Liver (tissue), 9 donors: ENCODE results near the gene SDF4. TPM values are rescaled to one million over a fixed set of nuclear protein-coding genes. Genes with fewer than 3 reads are reported as not detected.

Experiments used
- DNase-seq: peaks from one replicate; pipeline ENCODE4 v3.0.0-alpha.2; 2017; ENCODE audit warnings: low spot score
- H3K27ac ChIP-seq, 2 donors: one replicate each; pipeline ENCODE4 v1.7.0; 2013; ENCODE audit warnings: inconsistent platforms in 2 of 2, low read length in 2 of 2, control low read depth in 1 of 2, low read depth in 1 of 2, mild to moderate bottlenecking in 1 of 2
- H3K27me3 ChIP-seq, 4 donors: one replicate each; pipeline versions ENCODE4 v1.6.1 to v1.7.0; 2013; ENCODE audit warnings: low read length in 3 of 4, inconsistent platforms in 1 of 4, mild to moderate bottlenecking in 1 of 4, moderate library complexity in 1 of 4; ENCODE audit not compliant: control insufficient read depth in 4 of 4, insufficient read depth in 4 of 4
- H3K36me3 ChIP-seq, 4 donors: one replicate each; pipeline versions ENCODE4 v1.6.1 to v1.7.0; 2013; ENCODE audit warnings: low read length in 3 of 4, mild to moderate bottlenecking in 3 of 4, low read depth in 1 of 4, moderate library complexity in 1 of 4; ENCODE audit not compliant: control insufficient read depth in 4 of 4, insufficient read depth in 3 of 4
- H3K4me1 ChIP-seq, 4 donors: one replicate each; pipeline versions ENCODE4 v1.6.1 to v1.7.0; 2013; ENCODE audit warnings: low read length in 3 of 4, mild to moderate bottlenecking in 3 of 4, moderate library complexity in 1 of 4; ENCODE audit not compliant: control insufficient read depth in 4 of 4, insufficient read depth in 4 of 4
- H3K4me3 ChIP-seq, 3 donors: one replicate each; pipeline versions ENCODE4 v1.6.1 to v1.7.0; 2013; ENCODE audit warnings: low read length in 3 of 3, control low read depth in 1 of 3, low read depth in 1 of 3, mild to moderate bottlenecking in 1 of 3
- H3K9ac ChIP-seq, 2 donors: one replicate each; pipeline ENCODE4 v1.7.0; 2013; ENCODE audit warnings: low read length in 2 of 2, mild to moderate bottlenecking in 2 of 2, moderate library complexity in 2 of 2, control low read depth in 1 of 2, low read depth in 1 of 2
- H3K9me3 ChIP-seq, 4 donors: one replicate each; pipeline versions ENCODE4 v1.6.1 to v1.7.0; 2013; ENCODE audit warnings: low read length in 3 of 4; ENCODE audit not compliant: control insufficient read depth in 4 of 4
- FOXA2 ChIP-seq: IDR thresholded peaks from 2 replicates; pipeline ENCODE4 v1.6.1; 2016; ENCODE audit warnings: antibody characterized with exemption
- GABPA ChIP-seq, 2 donors: IDR thresholded peaks in 1 of 2; conservative IDR thresholded peaks in 1 of 2; 2 replicates each; pipeline ENCODE4 v1.6.1; 2016; ENCODE audit warnings: antibody characterized with exemption in 2 of 2, mild to moderate bottlenecking in 1 of 2, moderate library complexity in 1 of 2
- HNF4A ChIP-seq, 2 donors: conservative IDR thresholded peaks; 2 replicates each; pipeline ENCODE4 v1.6.1; 2016; ENCODE audit warnings: antibody characterized with exemption in 2 of 2, mild to moderate bottlenecking in 2 of 2
- HNF4G ChIP-seq: IDR thresholded peaks from 2 replicates; pipeline ENCODE4 v1.6.1; 2016; ENCODE audit warnings: antibody characterized with exemption
- JUND ChIP-seq, 2 donors: IDR thresholded peaks; 2 replicates each; pipeline ENCODE4 v1.6.1; 2016; ENCODE audit warnings: antibody characterized with exemption in 2 of 2
- NR2F2 ChIP-seq: IDR thresholded peaks from 2 replicates; pipeline ENCODE4 v1.6.1; 2016; ENCODE audit warnings: antibody characterized with exemption
- RXRA ChIP-seq, 2 donors: IDR thresholded peaks; 2 replicates each; pipeline ENCODE4 v1.6.1; 2017 to 2018; ENCODE audit warnings: antibody characterized with exemption in 2 of 2, mild to moderate bottlenecking in 1 of 2
- TAF1 ChIP-seq: conservative IDR thresholded peaks from 2 replicates; pipeline ENCODE4 v1.6.1; 2016; ENCODE audit warnings: antibody characterized with exemption, mild to moderate bottlenecking
- YY1 ChIP-seq: IDR thresholded peaks from 2 replicates; pipeline ENCODE4 v1.6.1; 2016; ENCODE audit warnings: antibody characterized with exemption, mild to moderate bottlenecking
- WGBS: extraction: QIAGEN DNeasy Blood & Tissue Kit; methylation state at CpG from one replicate; pipeline ENCODE4 v1.1.7; 2013; 5-methylcytosine and 5-hydroxymethylcytosine counted together
- polyA plus RNA-seq, 2 donors: library from polyadenylated mRNA; stranded (reverse) in 1 of 2; unstranded in 1 of 2; fragments of 200-250 nt in 1 of 2; fragments of >200 nt in 1 of 2; fragmentation: Nextera tagmentation in 1 of 2; extraction: Ambion mirVana in 1 of 2; gene quantifications; one replicate each; pipeline versions ENCODE4 v1.2.1 to v1.2.3, GENCODE V29; 2013 to 2015
- total RNA-seq, 2 donors: library from RNA; depleted of rRNA; stranded (reverse); fragments of >200 nt; gene quantifications; one replicate each; pipeline ENCODE4 v1.2.3, GENCODE V29; 2014
- TF ChIP-seq, protein P1 (sequence below): IDR thresholded peaks from 2 replicates; pipeline ENCODE4 v1.6.1; 2016; ENCODE audit warnings: antibody characterized with exemption, mild to moderate bottlenecking
- TF ChIP-seq, protein P2 (sequence below): fragments of 150-350 bp; IDR thresholded peaks from 2 replicates; pipeline ENCODE4 v1.5.1; 2017; ENCODE audit warnings: improper control_type of control experiment, low read depth, low read length; ENCODE audit not compliant: missing input control
- TF ChIP-seq, protein P3 (sequence below): IDR thresholded peaks from 2 replicates; pipeline ENCODE4 v1.6.1; 2016; ENCODE audit warnings: antibody characterized with exemption
- donor health status: healthy.
- donor health status: healthy.
- donor health status: healthy.
- donor health status: healthy.
- donor health status: healthy.

The SDF4 gene
- total and polyA plus RNA-seq, 4 donors = 48.7 to 180 (median 75.9) TPM

DNA sequence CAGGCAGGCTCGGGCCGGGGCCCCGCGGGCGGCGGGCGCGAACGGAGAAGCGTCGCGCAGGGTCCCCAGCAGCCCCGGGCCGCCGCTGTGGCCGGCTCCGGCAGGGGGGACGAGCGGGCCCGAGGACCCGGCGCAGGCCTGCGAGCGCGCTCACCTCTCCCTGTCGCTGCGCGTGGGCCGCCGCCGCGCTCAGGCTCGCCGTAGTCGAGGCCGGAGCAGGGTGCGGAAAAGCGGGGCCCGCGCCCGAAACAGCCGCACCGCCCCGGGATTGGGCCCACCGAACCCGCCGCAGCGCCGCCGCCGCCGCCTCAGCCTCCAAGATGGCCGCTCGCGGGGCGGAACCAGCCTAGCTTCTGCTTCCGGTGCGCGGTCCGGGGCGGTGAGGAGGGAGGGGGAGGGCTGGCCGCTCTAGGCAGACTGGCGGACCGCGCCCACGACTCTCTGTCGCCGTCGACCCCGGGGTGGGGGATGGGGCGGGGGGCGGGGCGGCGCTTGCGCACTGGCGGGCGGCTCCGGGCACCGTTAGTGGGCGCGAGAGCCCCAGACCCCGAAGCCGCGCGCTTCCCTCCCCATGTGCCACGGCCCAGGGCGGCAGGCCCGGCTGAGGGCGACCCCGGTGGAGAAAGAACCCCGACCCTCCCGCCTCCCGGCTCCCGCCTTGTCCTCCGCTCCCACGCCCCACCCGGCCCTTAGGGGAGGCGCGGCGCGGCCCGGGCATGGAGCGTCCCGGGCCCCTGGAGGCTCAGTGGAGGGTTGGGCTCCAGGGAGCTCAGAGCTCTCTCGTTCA, 41.9 kb upstream of the SDF4 start, which contains the start of gene UBE2J2:
Gene UBE2J2, minus strand, starts transcription at position 343 of the 787 bp plus-strand sequence. CDS start 5,862 bp downstream, outside the sequence.
- WGBS = under 1% methylated on average over 105 of the region's 105 CpGs
- H3K9ac ChIP-seq = peak within 1 kb of the TSS; percentile 43 to 81
- H3K27ac ChIP-seq = peak within 1 kb of the TSS; percentile 23 to 69
- peak within 1 kb of the TSS; percentile 89 to 95 (median 94) for H3K4me3 ChIP-seq
- H3K36me3 ChIP-seq = peaks cover 0 to 2% (median under 1%) of the 10 kb centered on the region in 4 donors
- H3K9me3 ChIP-seq = no peaks in the 10 kb centered on the region
- peak; percentile 94 for DNase-seq
- TF ChIP-seq GABPA (IDR thresholded peaks at IDR 0.05 in 1 of 2, conservative IDR thresholded peaks at IDR 0.05 in 1 of 2) (peak in 1 of 2 donors; percentile 88), NR2F2 (no peak), YY1 (peak; percentile 95), HNF4A (conservative IDR thresholded peaks at IDR 0.05) (no peak), HNF4G (no peak)
- TF ChIP-seq, protein P1, sequence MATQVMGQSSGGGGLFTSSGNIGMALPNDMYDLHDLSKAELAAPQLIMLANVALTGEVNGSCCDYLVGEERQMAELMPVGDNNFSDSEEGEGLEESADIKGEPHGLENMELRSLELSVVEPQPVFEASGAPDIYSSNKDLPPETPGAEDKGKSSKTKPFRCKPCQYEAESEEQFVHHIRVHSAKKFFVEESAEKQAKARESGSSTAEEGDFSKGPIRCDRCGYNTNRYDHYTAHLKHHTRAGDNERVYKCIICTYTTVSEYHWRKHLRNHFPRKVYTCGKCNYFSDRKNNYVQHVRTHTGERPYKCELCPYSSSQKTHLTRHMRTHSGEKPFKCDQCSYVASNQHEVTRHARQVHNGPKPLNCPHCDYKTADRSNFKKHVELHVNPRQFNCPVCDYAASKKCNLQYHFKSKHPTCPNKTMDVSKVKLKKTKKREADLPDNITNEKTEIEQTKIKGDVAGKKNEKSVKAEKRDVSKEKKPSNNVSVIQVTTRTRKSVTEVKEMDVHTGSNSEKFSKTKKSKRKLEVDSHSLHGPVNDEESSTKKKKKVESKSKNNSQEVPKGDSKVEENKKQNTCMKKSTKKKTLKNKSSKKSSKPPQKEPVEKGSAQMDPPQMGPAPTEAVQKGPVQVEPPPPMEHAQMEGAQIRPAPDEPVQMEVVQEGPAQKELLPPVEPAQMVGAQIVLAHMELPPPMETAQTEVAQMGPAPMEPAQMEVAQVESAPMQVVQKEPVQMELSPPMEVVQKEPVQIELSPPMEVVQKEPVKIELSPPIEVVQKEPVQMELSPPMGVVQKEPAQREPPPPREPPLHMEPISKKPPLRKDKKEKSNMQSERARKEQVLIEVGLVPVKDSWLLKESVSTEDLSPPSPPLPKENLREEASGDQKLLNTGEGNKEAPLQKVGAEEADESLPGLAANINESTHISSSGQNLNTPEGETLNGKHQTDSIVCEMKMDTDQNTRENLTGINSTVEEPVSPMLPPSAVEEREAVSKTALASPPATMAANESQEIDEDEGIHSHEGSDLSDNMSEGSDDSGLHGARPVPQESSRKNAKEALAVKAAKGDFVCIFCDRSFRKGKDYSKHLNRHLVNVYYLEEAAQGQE = no peak
- TF ChIP-seq, protein P2, sequence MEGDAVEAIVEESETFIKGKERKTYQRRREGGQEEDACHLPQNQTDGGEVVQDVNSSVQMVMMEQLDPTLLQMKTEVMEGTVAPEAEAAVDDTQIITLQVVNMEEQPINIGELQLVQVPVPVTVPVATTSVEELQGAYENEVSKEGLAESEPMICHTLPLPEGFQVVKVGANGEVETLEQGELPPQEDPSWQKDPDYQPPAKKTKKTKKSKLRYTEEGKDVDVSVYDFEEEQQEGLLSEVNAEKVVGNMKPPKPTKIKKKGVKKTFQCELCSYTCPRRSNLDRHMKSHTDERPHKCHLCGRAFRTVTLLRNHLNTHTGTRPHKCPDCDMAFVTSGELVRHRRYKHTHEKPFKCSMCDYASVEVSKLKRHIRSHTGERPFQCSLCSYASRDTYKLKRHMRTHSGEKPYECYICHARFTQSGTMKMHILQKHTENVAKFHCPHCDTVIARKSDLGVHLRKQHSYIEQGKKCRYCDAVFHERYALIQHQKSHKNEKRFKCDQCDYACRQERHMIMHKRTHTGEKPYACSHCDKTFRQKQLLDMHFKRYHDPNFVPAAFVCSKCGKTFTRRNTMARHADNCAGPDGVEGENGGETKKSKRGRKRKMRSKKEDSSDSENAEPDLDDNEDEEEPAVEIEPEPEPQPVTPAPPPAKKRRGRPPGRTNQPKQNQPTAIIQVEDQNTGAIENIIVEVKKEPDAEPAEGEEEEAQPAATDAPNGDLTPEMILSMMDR = no peak
- H3K4me1 ChIP-seq = peaks cover 13 to 39% (median 32%) of the 10 kb centered on the region in 4 donors
- no peaks in the 10 kb centered on the region for H3K27me3 ChIP-seq

DNA sequence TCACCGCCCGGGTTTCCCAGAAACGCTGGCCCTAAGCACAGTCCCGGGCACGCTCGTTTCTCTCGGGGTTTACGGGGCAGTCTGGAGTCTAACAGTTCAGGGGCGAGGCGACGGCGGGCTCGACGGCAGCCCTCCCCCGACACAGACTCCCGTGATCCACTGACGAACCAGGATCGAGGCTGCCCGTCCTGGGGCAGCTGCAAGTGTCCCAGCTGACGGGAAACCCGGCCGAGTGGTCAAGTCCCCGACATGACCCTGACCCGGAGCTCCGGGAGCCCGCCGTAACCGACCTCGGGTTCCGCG, 41.4 kb upstream of the SDF4 start:
- H3K9ac ChIP-seq = peak overlapping the region; percentile 43 to 73
- H3K4me3 ChIP-seq = peak overlapping the region; percentile 89 to 95 (median 94)
- peaks cover 0 to 2% (median under 1%) of the 10 kb centered on the region in 4 donors for H3K36me3 ChIP-seq
- WGBS = under 1% methylated on average over 31 of the region's 31 CpGs
- H3K9me3 ChIP-seq = no peaks in the 10 kb centered on the region
- H3K27ac ChIP-seq = peak overlapping the region in 1 of 2 donors; percentile 23
- TF ChIP-seq, protein P3, sequence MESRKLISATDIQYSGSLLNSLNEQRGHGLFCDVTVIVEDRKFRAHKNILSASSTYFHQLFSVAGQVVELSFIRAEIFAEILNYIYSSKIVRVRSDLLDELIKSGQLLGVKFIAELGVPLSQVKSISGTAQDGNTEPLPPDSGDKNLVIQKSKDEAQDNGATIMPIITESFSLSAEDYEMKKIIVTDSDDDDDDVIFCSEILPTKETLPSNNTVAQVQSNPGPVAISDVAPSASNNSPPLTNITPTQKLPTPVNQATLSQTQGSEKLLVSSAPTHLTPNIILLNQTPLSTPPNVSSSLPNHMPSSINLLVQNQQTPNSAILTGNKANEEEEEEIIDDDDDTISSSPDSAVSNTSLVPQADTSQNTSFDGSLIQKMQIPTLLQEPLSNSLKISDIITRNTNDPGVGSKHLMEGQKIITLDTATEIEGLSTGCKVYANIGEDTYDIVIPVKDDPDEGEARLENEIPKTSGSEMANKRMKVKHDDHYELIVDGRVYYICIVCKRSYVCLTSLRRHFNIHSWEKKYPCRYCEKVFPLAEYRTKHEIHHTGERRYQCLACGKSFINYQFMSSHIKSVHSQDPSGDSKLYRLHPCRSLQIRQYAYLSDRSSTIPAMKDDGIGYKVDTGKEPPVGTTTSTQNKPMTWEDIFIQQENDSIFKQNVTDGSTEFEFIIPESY = no peak
- TF ChIP-seq HNF4G (no peak), NR2F2 (no peak), YY1 (no peak), TAF1 (no peak), RXRA (IDR thresholded peaks at IDR 0.05) (no peak), FOXA2 (no peak), JUND (IDR thresholded peaks at IDR 0.05) (no peak), HNF4A (conservative IDR thresholded peaks at IDR 0.05) (no peak)
- H3K4me1 ChIP-seq = peaks cover 13 to 39% (median 30%) of the 10 kb centered on the region in 4 donors
- DNase-seq = no peak
- no peaks in the 10 kb centered on the region for H3K27me3 ChIP-seq
